Measurements from ENCODE around the gene GASK1B. TPM values are rescaled to one million over a fixed set of nuclear protein-coding genes. Genes with fewer than 3 reads are reported as not detected.

The GASK1B gene
- total RNA-seq, 1 experiment from 2014 or later = 3.8 TPM

GRCh38 chr4:158195297-158195696, 22.5 kb upstream of the GASK1B start:
- no peak for DNase-seq (ENCODE audit: low spot score)
- TF ChIP-seq CTCF (conservative IDR thresholded peaks at IDR 0.05; ENCODE audit: low read depth, low read length) = no peak
- no peak for TF ChIP-seq EZH2 (IDR thresholded peaks at IDR 0.05; ENCODE audit: borderline replicate concordance, low read depth, low read length, poor library complexity, severe bottlenecking)
- Histone ChIP-seq H3K4me3 (ENCODE audit: low read depth, low read length, poor library complexity, severe bottlenecking) (no peak overlapping the region), H3K36me3 (ENCODE audit: insufficient read depth, low read length, poor library complexity, severe bottlenecking) (no peaks in the 10 kb centered on the region), H3K9me3 (ENCODE audit: low read depth, low read length, poor library complexity, severe bottlenecking) (no peaks in the 10 kb centered on the region), H3K27me3 (replicated peaks; ENCODE audit: insufficient read depth, low read depth, low read length, poor library complexity) (no peaks in the 10 kb centered on the region), H3K27ac (ENCODE audit: low read depth, low read length, poor library complexity, severe bottlenecking) (no peak overlapping the region), H3K4me1 (ENCODE audit: insufficient read depth, low read length, poor library complexity, severe bottlenecking) (no peaks in the 10 kb centered on the region)
- ChIA-PET POLR2A (ENCODE audit: low non-redundant PET) (no interaction called here), CTCF (no interaction called here)
- no TSS peak for BruUV-seq (replicated peaks)
- intact Hi-C loops (cut with micrococcal nuclease; ENCODE audit: unreplicated experiment) = no loop called here

- Histone ChIP-seq H3K27me3 (replicated peaks; ENCODE audit: insufficient read depth, low read depth, low read length, poor library complexity) (no peaks in the 10 kb centered on the region), H3K4me1 (ENCODE audit: insufficient read depth, low read length, poor library complexity, severe bottlenecking) (no peaks in the 10 kb centered on the region), H3K4me3 (ENCODE audit: low read depth, low read length, poor library complexity, severe bottlenecking) (no peak overlapping the region), H3K36me3 (ENCODE audit: insufficient read depth, low read length, poor library complexity, severe bottlenecking) (no peaks in the 10 kb centered on the region), H3K9me3 (ENCODE audit: low read depth, low read length, poor library complexity, severe bottlenecking) (no peaks in the 10 kb centered on the region), H3K27ac (ENCODE audit: low read depth, low read length, poor library complexity, severe bottlenecking) (no peak overlapping the region)
- ChIA-PET CTCF (interaction anchor here (0.6 to 1.5 kb wide), 3 partner anchors 9 to 1262 kb away, joined by 3 to 6 read pairs (median 3); no protein-coding TSS in a partner anchor), POLR2A (ENCODE audit: low non-redundant PET) (no interaction called here)
- peak; percentile 70 for DNase-seq (ENCODE audit: low spot score)
- intact Hi-C loops (cut with micrococcal nuclease; ENCODE audit: unreplicated experiment) = loop anchor here (1.0 kb wide), 1 partner anchor 62 kb away; no protein-coding TSS in a partner anchor
- no peak for TF ChIP-seq EZH2 (IDR thresholded peaks at IDR 0.05; ENCODE audit: borderline replicate concordance, low read depth, low read length, poor library complexity, severe bottlenecking)
- peak; percentile 78 for TF ChIP-seq CTCF (conservative IDR thresholded peaks at IDR 0.05; ENCODE audit: low read depth, low read length)
- BruUV-seq (replicated peaks) = no TSS peak
Measured at GRCh38 chr4:158193171-158193749, 20.4 kb upstream of the GASK1B start.

GRCh38 chr4:158192439-158193158, 19.8 kb upstream of the GASK1B start:
- no peaks in the 10 kb centered on the region for H3K4me1 ChIP-seq (ENCODE audit: insufficient read depth, low read length, poor library complexity, severe bottlenecking)
- no peak overlapping the region for H3K4me3 ChIP-seq (ENCODE audit: low read depth, low read length, poor library complexity, severe bottlenecking)
- TF ChIP-seq EZH2 (IDR thresholded peaks at IDR 0.05; ENCODE audit: borderline replicate concordance, low read depth, low read length, poor library complexity, severe bottlenecking) = no peak
- no peak for TF ChIP-seq CTCF (conservative IDR thresholded peaks at IDR 0.05; ENCODE audit: low read depth, low read length)
- H3K27me3 ChIP-seq (replicated peaks; ENCODE audit: insufficient read depth, low read depth, low read length, poor library complexity) = no peaks in the 10 kb centered on the region
- H3K9me3 ChIP-seq (ENCODE audit: low read depth, low read length, poor library complexity, severe bottlenecking) = no peaks in the 10 kb centered on the region
- BruUV-seq (replicated peaks) = no TSS peak
- ChIA-PET CTCF (interaction anchor here (1.5 kb wide), 1 partner anchor 63 kb away, joined by 6 read pairs; no protein-coding TSS in a partner anchor), POLR2A (ENCODE audit: low non-redundant PET) (no interaction called here)
- H3K27ac ChIP-seq (ENCODE audit: low read depth, low read length, poor library complexity, severe bottlenecking) = no peak overlapping the region
- H3K36me3 ChIP-seq (ENCODE audit: insufficient read depth, low read length, poor library complexity, severe bottlenecking) = no peaks in the 10 kb centered on the region
- intact Hi-C loops (cut with micrococcal nuclease; ENCODE audit: unreplicated experiment) = loop anchor here (1.0 kb wide), 1 partner anchor 63 kb away; no protein-coding TSS in a partner anchor
- no peak for DNase-seq (ENCODE audit: low spot score)

Measured in A673 (cell line).